Colonic mucosa (tissue), 4 donors: ENCODE results near the gene UBE2QL1. TPM values are rescaled to one million over a fixed set of nuclear protein-coding genes. Genes with fewer than 3 reads are reported as not detected.

Experiments
- DNase-seq: peaks from one replicate; pipeline ENCODE4 v3.0.0-alpha.2; 2020
- H3K27ac ChIP-seq: fragments of 200-600 bp; one replicate; pipeline ENCODE4 v1.8.0; 2021
- H3K27me3 ChIP-seq: fragments of 200-600 bp; one replicate; pipeline ENCODE4 v1.8.0; 2021
- H3K36me3 ChIP-seq: fragments of 200-600 bp; one replicate; pipeline ENCODE4 v1.8.0; 2021
- H3K4me1 ChIP-seq: fragments of 200-600 bp; one replicate; pipeline ENCODE4 v1.8.0; 2021; ENCODE audit warnings: mild to moderate bottlenecking
- H3K4me3 ChIP-seq: fragments of 200-600 bp; one replicate; pipeline ENCODE4 v1.8.0; 2021
- H3K9ac ChIP-seq, 2 donors: one replicate each; pipeline ENCODE4 v1.7.0; 2013; ENCODE audit warnings: control low read depth in 2 of 2, low read depth in 2 of 2, low read length in 2 of 2
- H3K9me3 ChIP-seq: fragments of 200-600 bp; one replicate; pipeline ENCODE4 v1.8.0; 2021
- intact Hi-C: fragments of 100-400 bp; cut with DNase I; formaldehyde crosslinking; loops from one replicate; pipeline ENCODE4 v1.14.1; 2022
- total RNA-seq, 2 donors: library from RNA; stranded (reverse); fragmentation: NEBNext Ultra II Directional in 1 of 2; extraction: Animal tissue kit (Norgen Biotek cat#: 25700) in 1 of 2; gene quantifications; one replicate each; pipeline ENCODE4 v1.2.1, GENCODE V29; 2021
- TF ChIP-seq, protein P1 (sequence below): fragments of 200-600 bp; IDR thresholded peaks from one replicate; pipeline ENCODE4 v1.8.0; 2022; ENCODE audit warnings: antibody characterized with exemption, mild to moderate bottlenecking
- donor health status: healthy.
- donor health status: DM: no; HTN: no; CAD: no.
- donor health status: DM: no; HTN: no; CAD: no.

The UBE2QL1 gene
- total RNA-seq, 2 donors from 2014 or later: 0.12 to 0.35 TPM

DNA sequence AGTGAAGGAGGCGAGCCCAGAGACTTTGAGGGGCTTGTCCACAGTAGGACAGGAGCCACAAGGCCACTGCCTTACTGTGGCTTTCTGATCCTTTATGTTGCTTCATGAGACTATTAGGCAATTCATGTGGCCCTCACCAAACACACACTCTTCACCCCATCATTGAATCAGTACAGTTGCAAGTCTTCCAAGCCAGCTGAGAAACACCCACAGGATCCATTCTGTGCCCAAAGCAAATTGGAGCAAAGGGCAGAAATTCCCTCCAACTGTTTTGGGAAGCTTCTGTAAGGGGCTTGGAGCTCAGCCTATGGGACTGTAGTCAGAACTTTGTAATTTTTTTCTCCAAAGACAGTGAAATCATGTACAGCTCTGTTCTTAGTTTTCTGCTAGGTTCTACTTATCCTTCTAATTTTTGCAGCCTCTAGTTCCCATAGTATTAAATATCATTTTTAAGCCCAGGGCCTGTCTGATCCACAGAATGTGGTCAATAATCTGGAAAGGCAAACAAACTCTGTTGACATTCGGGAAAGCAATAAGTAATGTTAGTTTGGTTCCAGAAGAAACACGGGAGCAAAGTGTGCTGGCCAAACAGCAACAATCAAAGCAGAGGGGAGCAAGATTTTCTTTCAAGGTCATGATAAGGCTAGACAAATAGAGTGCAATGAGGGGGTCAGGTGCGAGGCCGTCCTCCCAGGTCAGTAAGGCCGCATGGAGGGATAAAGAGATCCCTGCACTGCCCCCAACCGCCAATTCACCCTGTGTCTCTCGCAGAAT lies 47.0 kb downstream of the UBE2QL1 start:
- Histone ChIP-seq H3K9me3 (no peaks in the 10 kb centered on the region), H3K4me3 (no peak overlapping the region), H3K36me3 (no peaks in the 10 kb centered on the region), H3K27ac (no peak overlapping the region), H3K27me3 (no peaks in the 10 kb centered on the region), H3K9ac (no peak overlapping the region), H3K4me1 (no peaks in the 10 kb centered on the region)
- TF ChIP-seq, protein P1, sequence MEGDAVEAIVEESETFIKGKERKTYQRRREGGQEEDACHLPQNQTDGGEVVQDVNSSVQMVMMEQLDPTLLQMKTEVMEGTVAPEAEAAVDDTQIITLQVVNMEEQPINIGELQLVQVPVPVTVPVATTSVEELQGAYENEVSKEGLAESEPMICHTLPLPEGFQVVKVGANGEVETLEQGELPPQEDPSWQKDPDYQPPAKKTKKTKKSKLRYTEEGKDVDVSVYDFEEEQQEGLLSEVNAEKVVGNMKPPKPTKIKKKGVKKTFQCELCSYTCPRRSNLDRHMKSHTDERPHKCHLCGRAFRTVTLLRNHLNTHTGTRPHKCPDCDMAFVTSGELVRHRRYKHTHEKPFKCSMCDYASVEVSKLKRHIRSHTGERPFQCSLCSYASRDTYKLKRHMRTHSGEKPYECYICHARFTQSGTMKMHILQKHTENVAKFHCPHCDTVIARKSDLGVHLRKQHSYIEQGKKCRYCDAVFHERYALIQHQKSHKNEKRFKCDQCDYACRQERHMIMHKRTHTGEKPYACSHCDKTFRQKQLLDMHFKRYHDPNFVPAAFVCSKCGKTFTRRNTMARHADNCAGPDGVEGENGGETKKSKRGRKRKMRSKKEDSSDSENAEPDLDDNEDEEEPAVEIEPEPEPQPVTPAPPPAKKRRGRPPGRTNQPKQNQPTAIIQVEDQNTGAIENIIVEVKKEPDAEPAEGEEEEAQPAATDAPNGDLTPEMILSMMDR: no peak
- intact Hi-C loops: no loop called here
- DNase-seq: no peak

DNA sequence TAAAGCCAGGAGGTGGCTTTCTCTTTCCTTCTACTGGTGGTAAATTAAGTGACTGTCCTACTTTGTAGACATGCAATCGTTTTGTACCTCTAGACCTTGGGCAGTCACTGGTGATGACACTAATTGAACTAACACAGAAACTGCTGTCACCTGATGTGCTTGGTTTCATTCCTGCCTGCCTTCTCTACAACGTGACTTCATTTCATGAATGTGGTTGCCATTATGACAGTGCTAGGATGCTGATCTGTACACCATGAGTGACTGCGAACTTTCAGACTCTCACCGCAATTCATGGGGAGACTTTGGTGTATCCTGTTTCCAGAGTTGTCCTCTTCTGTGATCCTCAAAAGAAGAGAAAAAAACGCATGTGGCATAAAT lies 47.5 kb downstream of the UBE2QL1 start:
- Histone ChIP-seq H3K9ac (no peak overlapping the region), H3K27me3 (no peaks in the 10 kb centered on the region), H3K27ac (no peak overlapping the region), H3K4me3 (no peak overlapping the region), H3K9me3 (no peaks in the 10 kb centered on the region), H3K36me3 (no peaks in the 10 kb centered on the region), H3K4me1 (no peaks in the 10 kb centered on the region)
- DNase-seq: no peak
- intact Hi-C loops: no loop called here
- TF ChIP-seq, protein P1: no peak

DNA sequence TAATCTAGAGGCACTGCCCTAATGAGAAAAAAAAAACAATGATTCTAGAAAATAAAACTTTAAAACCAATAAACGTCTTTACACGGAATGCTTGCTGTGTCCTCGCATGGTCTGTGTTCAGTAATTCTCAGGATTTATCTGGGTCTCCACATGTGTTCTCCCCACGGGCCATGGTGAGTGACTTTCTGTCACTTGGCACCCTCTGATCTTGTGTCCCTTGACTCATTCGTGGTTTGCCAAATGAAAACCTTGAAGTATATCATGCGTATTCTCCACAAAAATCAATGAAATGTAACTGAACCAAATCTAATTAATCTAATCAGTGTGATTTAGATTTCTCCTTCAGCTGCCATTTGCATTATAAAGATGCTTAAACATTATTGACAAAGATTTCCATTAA lies 48.0 kb downstream of the UBE2QL1 start:
- no peak overlapping the region for H3K27ac ChIP-seq
- no peaks in the 10 kb centered on the region for H3K36me3 ChIP-seq
- H3K9me3 ChIP-seq: no peaks in the 10 kb centered on the region
- no peak overlapping the region for H3K9ac ChIP-seq
- H3K27me3 ChIP-seq: no peaks in the 10 kb centered on the region
- TF ChIP-seq, protein P1: no peak
- intact Hi-C loops: no loop called here
- H3K4me1 ChIP-seq: no peaks in the 10 kb centered on the region
- DNase-seq: no peak
- no peak overlapping the region for H3K4me3 ChIP-seq

DNA sequence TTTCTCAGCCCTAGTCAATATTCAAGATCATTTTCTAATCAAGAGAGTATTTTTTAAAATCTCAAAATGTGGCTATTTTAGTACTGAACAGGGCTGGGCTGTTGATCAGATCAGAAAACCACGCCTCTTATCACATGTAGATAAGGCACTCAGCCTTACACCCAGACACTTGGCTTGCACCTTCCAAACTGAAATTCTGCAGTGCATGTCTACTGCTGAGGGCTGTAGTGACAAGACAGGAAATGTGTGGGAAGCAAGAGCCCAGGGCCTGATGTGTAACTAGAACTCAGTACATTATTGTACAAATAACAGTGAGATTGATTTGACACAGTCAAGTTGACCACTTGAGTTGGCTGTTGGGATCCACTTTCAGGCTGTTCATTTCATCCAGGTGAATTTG lies 48.6 kb downstream of the UBE2QL1 start:
- no peak overlapping the region for H3K4me3 ChIP-seq
- H3K36me3 ChIP-seq: no peaks in the 10 kb centered on the region
- DNase-seq: no peak
- no peaks in the 10 kb centered on the region for H3K4me1 ChIP-seq
- TF ChIP-seq, protein P1: no peak
- no peak overlapping the region for H3K9ac ChIP-seq
- intact Hi-C loops: no loop called here
- no peaks in the 10 kb centered on the region for H3K9me3 ChIP-seq
- no peaks in the 10 kb centered on the region for H3K27me3 ChIP-seq
- H3K27ac ChIP-seq: no peak overlapping the region

DNA sequence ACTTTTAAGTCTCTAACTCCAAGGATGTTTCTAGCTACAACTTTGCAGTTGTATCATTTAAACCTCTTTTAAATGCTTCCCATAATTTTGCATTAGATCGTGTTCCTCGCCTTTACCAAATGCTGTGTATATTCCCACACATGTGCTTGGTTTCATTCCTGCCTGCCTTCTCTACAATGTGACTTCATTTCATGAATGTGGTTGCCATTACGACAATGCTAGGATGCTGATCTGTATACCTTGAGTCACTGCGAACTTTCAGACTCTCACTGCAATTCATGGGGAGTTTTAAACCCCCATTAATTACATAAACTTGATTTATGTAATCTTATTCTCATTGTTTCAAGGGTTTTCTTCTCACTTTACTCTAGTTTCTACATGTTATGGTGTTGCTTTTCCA lies 50.3 kb downstream of the UBE2QL1 start:
- H3K27me3 ChIP-seq: no peaks in the 10 kb centered on the region
- no peaks in the 10 kb centered on the region for H3K4me1 ChIP-seq
- H3K9ac ChIP-seq: no peak overlapping the region
- intact Hi-C loops: no loop called here
- no peak for DNase-seq
- H3K4me3 ChIP-seq: no peak overlapping the region
- no peaks in the 10 kb centered on the region for H3K36me3 ChIP-seq
- TF ChIP-seq, protein P1: no peak
- H3K27ac ChIP-seq: no peak overlapping the region
- no peaks in the 10 kb centered on the region for H3K9me3 ChIP-seq
